Colonic mucosa (tissue), 4 donors: Measurements from ENCODE around the gene ZCRB1. TPM values are rescaled to one million over a fixed set of nuclear protein-coding genes. Genes with fewer than 3 reads are reported as not detected.

Experiments
- DNase-seq: peaks from one replicate; pipeline ENCODE4 v3.0.0-alpha.2; 2020
- H3K27ac ChIP-seq: fragments of 200-600 bp; one replicate; pipeline ENCODE4 v1.8.0; 2021
- H3K27me3 ChIP-seq: fragments of 200-600 bp; one replicate; pipeline ENCODE4 v1.8.0; 2021
- H3K36me3 ChIP-seq: fragments of 200-600 bp; one replicate; pipeline ENCODE4 v1.8.0; 2021
- H3K4me1 ChIP-seq: fragments of 200-600 bp; one replicate; pipeline ENCODE4 v1.8.0; 2021; ENCODE audit warnings: mild to moderate bottlenecking
- H3K4me3 ChIP-seq: fragments of 200-600 bp; one replicate; pipeline ENCODE4 v1.8.0; 2021
- H3K9ac ChIP-seq, 2 donors: one replicate each; pipeline ENCODE4 v1.7.0; 2013; ENCODE audit warnings: control low read depth in 2 of 2, low read depth in 2 of 2, low read length in 2 of 2
- H3K9me3 ChIP-seq: fragments of 200-600 bp; one replicate; pipeline ENCODE4 v1.8.0; 2021
- intact Hi-C: fragments of 100-400 bp; cut with DNase I; formaldehyde crosslinking; loops from one replicate; pipeline ENCODE4 v1.14.1; 2022
- microRNA-seq: library from miRNA; unstranded; fragments of <30 nt; microRNA quantifications from one replicate; pipeline ENCODE4, GENCODE V29; 2019
- total RNA-seq, 2 donors: library from RNA; stranded (reverse); fragmentation: NEBNext Ultra II Directional in 1 of 2; extraction: Animal tissue kit (Norgen Biotek cat#: 25700) in 1 of 2; gene quantifications; one replicate each; pipeline ENCODE4 v1.2.1, GENCODE V29; 2021
- TF ChIP-seq, protein P1 (sequence below): fragments of 200-600 bp; IDR thresholded peaks from one replicate; pipeline ENCODE4 v1.8.0; 2022; ENCODE audit warnings: antibody characterized with exemption, mild to moderate bottlenecking
- donor health status: healthy.
- donor health status: DM: no; HTN: no; CAD: no.
- donor health status: DM: no; HTN: no; CAD: no.

The ZCRB1 gene
- total RNA-seq, 2 donors from 2014 or later: 31.2 to 35.5 TPM

DNA sequence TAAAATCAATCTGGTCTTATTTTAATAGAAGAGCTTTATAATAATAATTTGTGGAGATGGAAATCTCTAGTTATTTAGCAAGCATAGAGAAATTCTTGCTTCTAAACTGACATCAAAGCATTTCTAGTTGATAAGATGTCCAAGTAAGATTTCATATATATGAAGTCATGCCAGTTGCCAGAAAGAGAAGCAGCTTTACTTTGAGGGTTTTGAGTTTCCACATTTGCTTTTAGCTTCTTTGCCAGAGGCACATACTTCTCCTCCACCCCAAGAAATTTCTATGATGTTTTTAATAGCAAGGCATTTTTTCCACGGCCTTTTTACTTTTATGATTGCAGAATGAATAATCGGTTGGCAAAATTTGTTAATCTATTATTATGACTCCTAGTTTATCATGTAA lies 63.6 kb downstream of the ZCRB1 start:
- Histone ChIP-seq H3K9me3 (no peaks in the 10 kb centered on the region), H3K4me3 (no peak overlapping the region), H3K36me3 (no peaks in the 10 kb centered on the region), H3K27ac (no peak overlapping the region), H3K9ac (no peak overlapping the region), H3K4me1 (no peaks in the 10 kb centered on the region), H3K27me3 (no peaks in the 10 kb centered on the region)
- TF ChIP-seq, protein P1, sequence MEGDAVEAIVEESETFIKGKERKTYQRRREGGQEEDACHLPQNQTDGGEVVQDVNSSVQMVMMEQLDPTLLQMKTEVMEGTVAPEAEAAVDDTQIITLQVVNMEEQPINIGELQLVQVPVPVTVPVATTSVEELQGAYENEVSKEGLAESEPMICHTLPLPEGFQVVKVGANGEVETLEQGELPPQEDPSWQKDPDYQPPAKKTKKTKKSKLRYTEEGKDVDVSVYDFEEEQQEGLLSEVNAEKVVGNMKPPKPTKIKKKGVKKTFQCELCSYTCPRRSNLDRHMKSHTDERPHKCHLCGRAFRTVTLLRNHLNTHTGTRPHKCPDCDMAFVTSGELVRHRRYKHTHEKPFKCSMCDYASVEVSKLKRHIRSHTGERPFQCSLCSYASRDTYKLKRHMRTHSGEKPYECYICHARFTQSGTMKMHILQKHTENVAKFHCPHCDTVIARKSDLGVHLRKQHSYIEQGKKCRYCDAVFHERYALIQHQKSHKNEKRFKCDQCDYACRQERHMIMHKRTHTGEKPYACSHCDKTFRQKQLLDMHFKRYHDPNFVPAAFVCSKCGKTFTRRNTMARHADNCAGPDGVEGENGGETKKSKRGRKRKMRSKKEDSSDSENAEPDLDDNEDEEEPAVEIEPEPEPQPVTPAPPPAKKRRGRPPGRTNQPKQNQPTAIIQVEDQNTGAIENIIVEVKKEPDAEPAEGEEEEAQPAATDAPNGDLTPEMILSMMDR: no peak
- DNase-seq: no peak
- intact Hi-C loops: no loop called here

Small RNAs within 50 kb of the gene (microRNA-seq; reads per million reads assigned to microRNA genes)
- gene MIR7851: not detected

Other genes starting within 250 kb of the ZCRB1 start
- gene GXYLT1, start 181.2 kb downstream of the ZCRB1 start, total RNA-seq: 10 to 100 TPM in 1 of 2 donors, 1 to 10 TPM in 1; 9.3 to 11.1 TPM
- 10 to 100 TPM; 18.4 to 24.4 TPM for gene YAF2, start 87.8 kb downstream of the ZCRB1 start, total RNA-seq
- 10 to 100 TPM; 36.8 to 39.7 TPM for gene PPHLN1, start 73 bp upstream of the ZCRB1 start, total RNA-seq